HL-60 (cell line): ENCODE results near the gene AOC1.

Experiments used
- DNase-seq, 2 experiments: peaks; one replicate each; pipeline ENCODE4 v3.0.0-alpha.2; 2010 to 2020; ENCODE audit warnings: low read depth in 1 of 2, low spot score in 1 of 2
- H3K27ac ChIP-seq: fragments of 250-450 bp; sonication (Bioruptor Pico); replicated peaks from 2 replicates; pipeline ENCODE4 v1.5.1; 2020; ENCODE audit warnings: mild to moderate bottlenecking, moderate library complexity
- H3K27me3 ChIP-seq: fragments of 250-450 bp; sonication (Bioruptor Pico); 2 replicates; pipeline ENCODE4 v1.5.1; 2021; ENCODE audit warnings: mild to moderate bottlenecking, moderate library complexity; ENCODE audit not compliant: insufficient read depth, poor library complexity, severe bottlenecking
- H3K4me3 ChIP-seq: replicated peaks from 2 replicates; pipeline ENCODE4 v1.5.1; 2011; ENCODE audit warnings: mild to moderate bottlenecking, control low read depth, low read length; ENCODE audit not compliant: insufficient read depth
- CTCF ChIP-seq: IDR thresholded peaks from one replicate; pipeline ENCODE4 v1.5.1; 2011; ENCODE audit warnings: low read length, control low read depth, inconsistent platforms; ENCODE audit not compliant: insufficient read depth
- GABPA ChIP-seq: IDR thresholded peaks from 2 replicates; pipeline ENCODE4 v1.6.1; 2012; ENCODE audit warnings: low read depth
- POLR2AphosphoS5 ChIP-seq: IDR thresholded peaks from 2 replicates; pipeline ENCODE4 v1.6.1; 2012; ENCODE audit warnings: low read depth
- SPI1 ChIP-seq: IDR thresholded peaks from 2 replicates; pipeline ENCODE4 v1.6.1; 2012; ENCODE audit warnings: low read depth, mild to moderate bottlenecking, borderline replicate concordance
- TF ChIP-seq, protein P1 (sequence below): IDR thresholded peaks from 2 replicates; pipeline ENCODE4 v1.6.1; 2012; ENCODE audit warnings: low read depth; ENCODE audit not compliant: insufficient replicate concordance

Gene AOC1

GRCh38 chr7:150826061-150826849, 26.1 kb upstream of the AOC1 start:
- no peak overlapping the region for H3K4me3 ChIP-seq
- no peak for DNase-seq
- H3K27ac ChIP-seq, result no peak overlapping the region
- H3K27me3 ChIP-seq, result no peaks in the 10 kb centered on the region
- TF ChIP-seq, protein P1, sequence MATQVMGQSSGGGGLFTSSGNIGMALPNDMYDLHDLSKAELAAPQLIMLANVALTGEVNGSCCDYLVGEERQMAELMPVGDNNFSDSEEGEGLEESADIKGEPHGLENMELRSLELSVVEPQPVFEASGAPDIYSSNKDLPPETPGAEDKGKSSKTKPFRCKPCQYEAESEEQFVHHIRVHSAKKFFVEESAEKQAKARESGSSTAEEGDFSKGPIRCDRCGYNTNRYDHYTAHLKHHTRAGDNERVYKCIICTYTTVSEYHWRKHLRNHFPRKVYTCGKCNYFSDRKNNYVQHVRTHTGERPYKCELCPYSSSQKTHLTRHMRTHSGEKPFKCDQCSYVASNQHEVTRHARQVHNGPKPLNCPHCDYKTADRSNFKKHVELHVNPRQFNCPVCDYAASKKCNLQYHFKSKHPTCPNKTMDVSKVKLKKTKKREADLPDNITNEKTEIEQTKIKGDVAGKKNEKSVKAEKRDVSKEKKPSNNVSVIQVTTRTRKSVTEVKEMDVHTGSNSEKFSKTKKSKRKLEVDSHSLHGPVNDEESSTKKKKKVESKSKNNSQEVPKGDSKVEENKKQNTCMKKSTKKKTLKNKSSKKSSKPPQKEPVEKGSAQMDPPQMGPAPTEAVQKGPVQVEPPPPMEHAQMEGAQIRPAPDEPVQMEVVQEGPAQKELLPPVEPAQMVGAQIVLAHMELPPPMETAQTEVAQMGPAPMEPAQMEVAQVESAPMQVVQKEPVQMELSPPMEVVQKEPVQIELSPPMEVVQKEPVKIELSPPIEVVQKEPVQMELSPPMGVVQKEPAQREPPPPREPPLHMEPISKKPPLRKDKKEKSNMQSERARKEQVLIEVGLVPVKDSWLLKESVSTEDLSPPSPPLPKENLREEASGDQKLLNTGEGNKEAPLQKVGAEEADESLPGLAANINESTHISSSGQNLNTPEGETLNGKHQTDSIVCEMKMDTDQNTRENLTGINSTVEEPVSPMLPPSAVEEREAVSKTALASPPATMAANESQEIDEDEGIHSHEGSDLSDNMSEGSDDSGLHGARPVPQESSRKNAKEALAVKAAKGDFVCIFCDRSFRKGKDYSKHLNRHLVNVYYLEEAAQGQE, result no peak
- TF ChIP-seq POLR2AphosphoS5 (no peak), CTCF (no peak), SPI1 (no peak), GABPA (no peak)

DNA sequence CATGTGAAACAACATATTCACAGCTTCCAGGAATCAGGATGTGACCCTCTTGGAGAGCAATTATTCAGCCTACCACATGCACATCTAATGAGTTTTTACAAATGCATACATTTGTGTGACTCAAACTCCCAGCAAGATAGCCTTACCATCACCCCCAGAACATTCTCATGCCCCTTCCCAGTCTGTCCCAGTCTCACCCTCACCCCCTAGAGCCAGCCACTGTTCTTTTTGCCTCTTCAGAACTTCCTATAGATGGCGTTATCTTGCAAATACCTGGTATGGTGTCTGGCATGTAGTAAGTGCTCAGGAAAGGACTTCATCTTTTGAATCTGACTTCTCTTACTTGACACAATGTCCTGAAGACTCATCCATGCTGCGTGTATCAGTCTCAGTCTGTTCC, 23.9 kb upstream of the AOC1 start:
- Histone ChIP-seq H3K27ac (no peak overlapping the region), H3K27me3 (no peaks in the 10 kb centered on the region), H3K4me3 (no peak overlapping the region)
- TF ChIP-seq CTCF, result no peak
- TF ChIP-seq GABPA, result no peak
- TF ChIP-seq POLR2AphosphoS5, result no peak
- TF ChIP-seq, protein P1, result no peak
- TF ChIP-seq SPI1, result no peak
- no peak for DNase-seq

GRCh38 chr7:150829426-150829825, 22.9 kb upstream of the AOC1 start:
- Histone ChIP-seq H3K4me3 (no peak overlapping the region), H3K27ac (no peak overlapping the region), H3K27me3 (no peaks in the 10 kb centered on the region)
- TF ChIP-seq POLR2AphosphoS5 (no peak), GABPA (no peak), CTCF (no peak), SPI1 (no peak)
- TF ChIP-seq, protein P1, result no peak
- peak in 1 of 2 experiments; percentile 5 for DNase-seq
